Astrocyte of the hippocampus (primary cell): ENCODE results near the gene P2RY6.

Source experiments
- DNase-seq: peaks from one replicate; pipeline ENCODE4 v3.0.0; 2011; ENCODE audit warnings: low read depth, low spot score

P2RY6 gene

GRCh38 chr11:73296501-73297230 lies 24.5 kb downstream of the P2RY6 start:
- no peak for DNase-seq

- no peak for DNase-seq
These were observed 25.1 kb downstream of the P2RY6 start for GRCh38 chr11:73297231-73297590.

DNA sequence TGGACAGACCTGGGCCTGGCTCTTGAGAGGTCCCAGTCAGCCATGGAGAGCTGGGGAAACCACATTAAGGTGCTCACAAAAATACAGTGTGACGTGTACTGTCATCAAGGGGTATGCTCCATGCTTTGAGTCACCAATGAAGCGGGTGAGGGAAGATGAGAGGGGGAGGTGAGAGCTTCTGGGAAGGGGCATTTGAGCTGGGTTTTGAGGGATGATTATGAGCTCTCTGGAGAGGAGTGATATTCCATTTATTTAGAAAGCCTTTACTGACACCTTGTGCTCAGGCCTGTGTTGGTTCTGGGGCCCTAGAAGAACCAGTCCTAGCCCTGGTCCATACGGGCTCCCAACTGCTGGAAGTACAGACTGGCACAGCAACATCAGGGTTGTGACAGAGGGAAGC lies 25.6 kb downstream of the P2RY6 start:
- DNase-seq: no peak

DNA sequence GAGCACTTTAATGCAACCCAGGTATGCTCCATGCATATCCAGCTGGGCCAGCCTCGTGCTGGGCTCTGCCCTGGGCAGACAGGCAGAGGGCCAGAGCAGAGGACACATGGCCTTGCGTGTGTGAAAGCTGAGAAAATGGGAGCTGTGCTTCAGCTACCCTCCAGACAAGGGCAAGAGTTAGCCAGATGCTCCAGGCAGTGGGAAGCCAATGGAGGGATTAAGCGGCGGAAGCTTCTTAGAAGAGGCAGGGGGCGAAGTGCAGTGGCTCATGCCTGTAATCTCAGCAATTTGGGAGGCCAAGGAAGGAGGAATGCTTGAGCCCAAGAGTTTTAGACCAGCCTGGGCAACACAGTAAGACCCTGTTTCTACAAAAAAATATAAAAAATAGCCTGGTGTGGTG lies 26.1 kb downstream of the P2RY6 start:
- no peak for DNase-seq

- DNase-seq: no peak
These were observed 27.6 kb downstream of the P2RY6 start for GRCh38 chr11:73299751-73300150.

GRCh38 chr11:73306069-73306841 lies 34.1 kb downstream of the P2RY6 start:
- DNase-seq: no peak

DNA sequence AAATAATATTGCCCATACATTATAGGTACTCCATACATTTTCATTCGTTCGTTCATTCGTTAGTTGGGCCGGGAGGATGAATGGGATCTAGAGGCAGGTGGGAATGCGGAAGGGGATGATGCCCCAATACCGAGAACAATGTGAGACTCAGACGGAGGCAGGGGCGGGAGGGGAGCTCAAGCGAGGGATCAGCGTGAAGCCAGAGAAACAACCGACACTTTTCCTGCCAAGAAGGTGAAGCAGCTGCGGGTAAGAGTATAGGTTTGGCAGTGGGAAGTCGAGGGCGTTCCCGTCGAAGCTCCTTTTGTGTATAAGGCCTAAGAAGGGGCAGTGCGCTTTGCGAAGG lies 34.8 kb downstream of the P2RY6 start:
- no peak for DNase-seq

- DNase-seq: peak; percentile 99
These were observed 35.3 kb downstream of the P2RY6 start for GRCh38 chr11:73307323-73308002.

DNA sequence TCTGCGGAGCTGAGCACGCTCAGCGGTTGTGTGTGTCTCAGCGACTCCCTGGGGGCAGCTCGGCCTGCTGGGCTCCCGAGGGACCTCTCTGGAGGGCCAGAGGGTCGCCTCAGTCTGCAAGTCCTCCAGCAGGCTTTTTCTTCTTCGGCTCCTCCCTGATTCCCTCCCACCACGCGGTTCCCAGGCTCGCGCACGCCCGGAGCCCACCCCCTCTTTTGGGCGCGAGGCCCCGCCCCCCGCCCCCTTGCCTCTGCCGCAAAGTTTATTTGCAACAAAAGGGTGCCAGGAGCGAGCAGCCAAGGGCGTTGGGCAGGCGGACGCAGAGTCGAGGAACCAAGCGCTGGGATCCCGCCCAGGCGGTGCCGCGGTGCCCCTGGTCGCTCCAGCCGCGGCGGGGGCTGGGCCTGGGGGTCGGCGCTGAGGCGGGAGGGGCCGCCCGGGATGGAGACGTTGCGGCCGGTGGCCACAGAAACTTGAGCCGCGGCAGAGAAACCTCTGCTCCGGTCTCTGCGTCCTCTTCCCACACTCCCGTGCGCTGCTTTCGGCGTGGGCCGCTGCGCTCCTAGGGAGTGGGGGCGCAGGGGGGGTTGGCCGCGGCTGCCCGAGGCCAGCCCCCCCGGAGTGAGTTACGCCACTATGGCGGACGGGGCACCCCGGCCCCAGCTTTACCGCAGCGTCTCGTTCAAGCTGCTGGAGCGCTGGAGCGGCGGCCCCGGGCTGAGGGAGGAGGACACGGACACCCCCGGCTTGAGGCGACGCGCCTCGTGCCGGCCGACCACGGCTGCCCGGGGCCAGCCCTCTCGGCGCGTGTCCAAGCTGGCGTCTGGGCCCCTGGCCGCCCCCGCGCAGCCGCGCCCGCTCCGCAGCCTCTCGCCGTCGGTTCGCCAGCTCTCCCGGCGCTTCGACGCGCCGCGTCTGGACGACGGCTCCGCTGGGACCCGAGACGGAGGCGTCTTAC lies 36.1 kb downstream of the P2RY6 start, which contains the start of gene ARHGEF17:
Gene ARHGEF17, plus strand, starts transcription at position 274 of the 958 bp plus-strand sequence. Its CDS starts 363 bp downstream, at position 637.
- peak; percentile 92 for DNase-seq

GRCh38 chr11:73308961-73309919 lies 37.1 kb downstream of the P2RY6 start:
- DNase-seq: peak; percentile 98

GRCh38 chr11:73310076-73310475 lies 37.9 kb downstream of the P2RY6 start:
- no peak for DNase-seq

DNA sequence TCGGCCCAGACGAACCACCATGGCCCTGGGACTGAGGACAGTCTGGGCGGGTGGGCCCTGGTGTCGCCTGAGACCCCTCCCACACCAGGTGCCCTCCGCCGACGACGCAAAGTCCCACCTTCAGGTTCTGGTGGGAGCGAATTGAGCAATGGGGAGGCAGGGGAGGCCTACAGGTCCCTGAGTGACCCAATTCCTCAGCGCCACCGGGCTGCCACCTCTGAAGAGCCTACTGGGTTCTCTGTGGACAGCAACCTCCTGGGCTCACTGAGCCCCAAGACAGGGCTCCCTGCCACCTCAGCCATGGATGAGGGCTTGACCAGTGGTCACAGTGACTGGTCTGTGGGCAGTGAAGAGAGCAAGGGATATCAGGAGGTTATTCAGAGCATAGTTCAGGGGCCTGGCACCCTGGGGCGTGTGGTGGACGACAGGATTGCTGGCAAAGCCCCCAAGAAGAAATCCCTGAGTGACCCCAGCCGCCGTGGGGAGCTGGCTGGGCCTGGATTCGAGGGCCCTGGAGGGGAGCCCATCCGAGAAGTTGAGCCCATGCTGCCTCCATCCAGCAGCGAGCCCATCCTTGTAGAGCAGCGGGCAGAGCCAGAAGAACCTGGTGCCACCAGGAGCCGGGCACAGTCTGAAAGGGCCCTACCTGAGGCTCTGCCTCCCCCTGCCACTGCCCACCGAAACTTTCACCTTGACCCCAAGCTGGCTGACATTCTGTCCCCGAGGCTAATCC lies 38.7 kb downstream of the P2RY6 start:
- no peak for DNase-seq

GRCh38 chr11:73311394-73311869 lies 39.3 kb downstream of the P2RY6 start:
- DNase-seq: no peak

DNA sequence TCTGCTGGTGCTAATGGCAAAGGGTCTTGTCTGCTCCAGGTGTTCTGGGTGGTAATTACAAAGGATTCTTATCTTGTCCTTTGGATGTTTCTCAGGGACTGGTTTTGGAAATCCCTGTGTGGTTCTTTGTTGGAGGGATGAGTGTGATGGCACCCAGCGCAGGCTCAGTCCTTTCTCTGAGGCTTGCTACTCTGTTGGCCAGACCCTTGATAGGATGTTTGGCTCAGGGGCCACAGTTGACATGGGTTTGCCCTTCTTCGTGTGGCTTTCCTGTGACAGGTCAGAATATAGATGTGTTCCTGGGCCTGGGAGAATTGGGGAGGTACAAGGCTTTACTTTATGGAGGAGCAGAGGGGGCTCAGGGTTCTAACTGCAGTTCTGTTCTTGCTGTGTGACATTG lies 39.9 kb downstream of the P2RY6 start:
- no peak for DNase-seq

GRCh38 chr11:73312851-73313327 lies 40.8 kb downstream of the P2RY6 start:
- peak; percentile 51 for DNase-seq

GRCh38 chr11:73313652-73314051 lies 41.5 kb downstream of the P2RY6 start:
- no peak for DNase-seq

- peak; percentile 72 for DNase-seq
These were observed 42.2 kb downstream of the P2RY6 start for GRCh38 chr11:73314117-73314961.

- no peak for DNase-seq
These were observed 43.3 kb downstream of the P2RY6 start for GRCh38 chr11:73315293-73316020.
